Measurements from ENCODE around the gene ARHGAP15. TPM values are rescaled to one million over a fixed set of nuclear protein-coding genes. Genes with fewer than 3 reads are reported as not detected.
A peak's percentile ranks its signal among the peaks of the same experiment; 100 is the strongest.

Gene ARHGAP15
- polyA plus RNA-seq, 2 of the 4 experiments (the other 2 are of a cell fraction): 0.34 TPM; not detected in 1

DNA sequence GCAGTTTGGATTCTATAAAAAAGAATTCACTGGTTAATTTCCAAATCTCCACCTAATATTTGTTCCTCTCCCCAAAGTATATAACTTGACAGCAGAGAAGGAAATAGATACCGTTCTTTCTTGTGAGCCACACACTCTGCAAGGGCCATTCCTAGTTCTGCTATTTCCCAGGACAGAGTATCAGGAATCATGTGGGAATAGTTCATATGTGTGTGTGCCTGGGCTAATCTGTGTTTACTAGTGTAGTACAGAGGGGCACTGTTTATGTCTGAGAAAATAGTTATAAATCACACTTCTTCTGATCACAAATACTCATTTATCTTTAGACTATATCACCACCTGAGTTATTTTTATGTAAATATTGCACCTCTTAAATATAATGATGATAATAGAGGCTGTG, 296.7 kb downstream of the ARHGAP15 start:
- ChIA-PET POLR2A (no interaction called here), CTCF (no interaction called here)
- ATAC-seq (no peak), FAIRE-seq (no peak), DNase-seq (ENCODE audit: low read depth in 1 of 2, low spot score in 1 of 2) (no peak)
- TF ChIP-seq GATA3 (IDR thresholded peaks at IDR 0.05; ENCODE audit: borderline replicate concordance): no peak
- no peak for TF ChIP-seq CBX2 (IDR thresholded peaks at IDR 0.05; ENCODE audit: borderline replicate concordance, low read depth)
- TF ChIP-seq ZSCAN20 (CRISPR knock-in tag; IDR thresholded peaks at IDR 0.05): no peak
- no peak for TF ChIP-seq RCOR1 (IDR thresholded peaks at IDR 0.05; ENCODE audit: low read depth, low read length)
- TF ChIP-seq CEBPB (IDR thresholded peaks at IDR 0.05): no peak
- no peak for TF ChIP-seq FOSB (CRISPR knock-in tag; IDR thresholded peaks at IDR 0.05)
- TF ChIP-seq, protein P1, sequence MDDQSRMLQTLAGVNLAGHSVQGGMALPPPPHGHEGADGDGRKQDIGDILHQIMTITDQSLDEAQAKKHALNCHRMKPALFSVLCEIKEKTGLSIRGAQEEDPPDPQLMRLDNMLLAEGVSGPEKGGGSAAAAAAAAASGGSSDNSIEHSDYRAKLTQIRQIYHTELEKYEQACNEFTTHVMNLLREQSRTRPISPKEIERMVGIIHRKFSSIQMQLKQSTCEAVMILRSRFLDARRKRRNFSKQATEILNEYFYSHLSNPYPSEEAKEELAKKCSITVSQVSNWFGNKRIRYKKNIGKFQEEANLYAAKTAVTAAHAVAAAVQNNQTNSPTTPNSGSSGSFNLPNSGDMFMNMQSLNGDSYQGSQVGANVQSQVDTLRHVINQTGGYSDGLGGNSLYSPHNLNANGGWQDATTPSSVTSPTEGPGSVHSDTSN (IDR thresholded peaks at IDR 0.05): no peak
- no peak for TF ChIP-seq EHF (CRISPR knock-in tag; IDR thresholded peaks at IDR 0.05)
- no peak for TF ChIP-seq HES2 (IDR thresholded peaks at IDR 0.05)
- no peak for TF ChIP-seq MAZ (IDR thresholded peaks at IDR 0.05; ENCODE audit: borderline replicate concordance, low read depth, low read length)
- TF ChIP-seq, protein P2, sequence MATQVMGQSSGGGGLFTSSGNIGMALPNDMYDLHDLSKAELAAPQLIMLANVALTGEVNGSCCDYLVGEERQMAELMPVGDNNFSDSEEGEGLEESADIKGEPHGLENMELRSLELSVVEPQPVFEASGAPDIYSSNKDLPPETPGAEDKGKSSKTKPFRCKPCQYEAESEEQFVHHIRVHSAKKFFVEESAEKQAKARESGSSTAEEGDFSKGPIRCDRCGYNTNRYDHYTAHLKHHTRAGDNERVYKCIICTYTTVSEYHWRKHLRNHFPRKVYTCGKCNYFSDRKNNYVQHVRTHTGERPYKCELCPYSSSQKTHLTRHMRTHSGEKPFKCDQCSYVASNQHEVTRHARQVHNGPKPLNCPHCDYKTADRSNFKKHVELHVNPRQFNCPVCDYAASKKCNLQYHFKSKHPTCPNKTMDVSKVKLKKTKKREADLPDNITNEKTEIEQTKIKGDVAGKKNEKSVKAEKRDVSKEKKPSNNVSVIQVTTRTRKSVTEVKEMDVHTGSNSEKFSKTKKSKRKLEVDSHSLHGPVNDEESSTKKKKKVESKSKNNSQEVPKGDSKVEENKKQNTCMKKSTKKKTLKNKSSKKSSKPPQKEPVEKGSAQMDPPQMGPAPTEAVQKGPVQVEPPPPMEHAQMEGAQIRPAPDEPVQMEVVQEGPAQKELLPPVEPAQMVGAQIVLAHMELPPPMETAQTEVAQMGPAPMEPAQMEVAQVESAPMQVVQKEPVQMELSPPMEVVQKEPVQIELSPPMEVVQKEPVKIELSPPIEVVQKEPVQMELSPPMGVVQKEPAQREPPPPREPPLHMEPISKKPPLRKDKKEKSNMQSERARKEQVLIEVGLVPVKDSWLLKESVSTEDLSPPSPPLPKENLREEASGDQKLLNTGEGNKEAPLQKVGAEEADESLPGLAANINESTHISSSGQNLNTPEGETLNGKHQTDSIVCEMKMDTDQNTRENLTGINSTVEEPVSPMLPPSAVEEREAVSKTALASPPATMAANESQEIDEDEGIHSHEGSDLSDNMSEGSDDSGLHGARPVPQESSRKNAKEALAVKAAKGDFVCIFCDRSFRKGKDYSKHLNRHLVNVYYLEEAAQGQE (IDR thresholded peaks at IDR 0.05): no peak
- no peak for TF ChIP-seq RARB (CRISPR knock-in tag; IDR thresholded peaks at IDR 0.05)
- no peak for TF ChIP-seq CHD4 (IDR thresholded peaks at IDR 0.05; ENCODE audit: borderline replicate concordance)
- TF ChIP-seq, protein P3, sequence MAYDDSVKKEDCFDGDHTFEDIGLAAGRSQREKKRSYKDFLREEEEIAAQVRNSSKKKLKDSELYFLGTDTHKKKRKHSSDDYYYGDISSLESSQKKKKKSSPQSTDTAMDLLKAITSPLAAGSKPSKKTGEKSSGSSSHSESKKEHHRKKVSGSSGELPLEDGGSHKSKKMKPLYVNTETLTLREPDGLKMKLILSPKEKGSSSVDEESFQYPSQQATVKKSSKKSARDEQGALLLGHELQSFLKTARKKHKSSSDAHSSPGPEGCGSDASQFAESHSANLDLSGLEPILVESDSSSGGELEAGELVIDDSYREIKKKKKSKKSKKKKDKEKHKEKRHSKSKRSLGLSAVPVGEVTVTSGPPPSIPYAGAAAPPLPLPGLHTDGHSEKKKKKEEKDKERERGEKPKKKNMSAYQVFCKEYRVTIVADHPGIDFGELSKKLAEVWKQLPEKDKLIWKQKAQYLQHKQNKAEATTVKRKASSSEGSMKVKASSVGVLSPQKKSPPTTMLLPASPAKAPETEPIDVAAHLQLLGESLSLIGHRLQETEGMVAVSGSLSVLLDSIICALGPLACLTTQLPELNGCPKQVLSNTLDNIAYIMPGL (CRISPR knock-in tag; IDR thresholded peaks at IDR 0.05; ENCODE audit: borderline replicate concordance): no peak
- no peak for TF ChIP-seq RAD21 (conservative IDR thresholded peaks at IDR 0.05 in 1 of 2, IDR thresholded peaks at IDR 0.05 in 1 of 2)
- TF ChIP-seq RFX5 (IDR thresholded peaks at IDR 0.05): no peak
- TF ChIP-seq POLR2AphosphoS2 (conservative IDR thresholded peaks at IDR 0.05; ENCODE audit: low read length): no peak
- Histone ChIP-seq H3K4me3 (no peak overlapping the region), H3K9me3 (no peaks in the 10 kb centered on the region), H3K27ac (no peak overlapping the region), H3K4me1 (no peaks in the 10 kb centered on the region), H3K4me2 (no peak overlapping the region)
- WGBS (ENCODE audit: missing lambda C conversion rate): 68% methylated on average over 1 of the region's 1 CpG

DNA sequence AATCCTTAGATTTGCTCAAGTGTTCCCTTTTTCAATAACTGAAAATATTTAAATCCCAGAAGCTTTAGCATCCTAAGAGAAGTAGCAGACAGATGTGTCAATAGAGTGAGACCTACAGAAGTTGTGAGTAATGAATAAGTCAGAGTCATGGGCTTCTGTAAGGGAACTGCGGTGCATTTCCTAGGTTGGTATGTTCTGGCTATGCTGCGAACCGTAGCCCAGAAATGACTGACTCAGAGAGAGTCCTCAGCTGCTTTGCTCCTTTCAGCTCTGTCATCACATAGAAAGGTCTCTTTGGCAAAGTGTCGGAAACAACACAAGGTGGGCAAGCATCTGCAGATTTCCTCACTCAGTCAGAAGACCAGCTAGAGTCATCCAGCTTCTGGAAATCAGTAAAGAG, 297.1 kb downstream of the ARHGAP15 start:
- ChIA-PET POLR2A (no interaction called here), CTCF (no interaction called here)
- DNase-seq (ENCODE audit: low read depth in 1 of 2, low spot score in 1 of 2) (peak in 1 of 2 experiments; percentile 6), ATAC-seq (peak; percentile 68 to 85), FAIRE-seq (no peak)
- H3K4me3 ChIP-seq: no peak overlapping the region
- H3K9me3 ChIP-seq: no peaks in the 10 kb centered on the region
- H3K4me2 ChIP-seq: no peak overlapping the region
- no peak overlapping the region for H3K27ac ChIP-seq
- H3K4me1 ChIP-seq: no peaks in the 10 kb centered on the region
- 20% methylated on average over 4 of the region's 4 CpGs for WGBS (ENCODE audit: missing lambda C conversion rate)
- TF ChIP-seq MAX (IDR thresholded peaks at IDR 0.05): no peak
- TF ChIP-seq KDM1A (IDR thresholded peaks at IDR 0.05; ENCODE audit: low read depth): no peak
- TF ChIP-seq, protein P1 (IDR thresholded peaks at IDR 0.05): no peak
- TF ChIP-seq, protein P3 (CRISPR knock-in tag; IDR thresholded peaks at IDR 0.05; ENCODE audit: borderline replicate concordance): no peak
- no peak for TF ChIP-seq EHF (CRISPR knock-in tag; IDR thresholded peaks at IDR 0.05)
- TF ChIP-seq ESRRA (IDR thresholded peaks at IDR 0.05; ENCODE audit: borderline replicate concordance, low read length): no peak
- TF ChIP-seq, protein P4, sequence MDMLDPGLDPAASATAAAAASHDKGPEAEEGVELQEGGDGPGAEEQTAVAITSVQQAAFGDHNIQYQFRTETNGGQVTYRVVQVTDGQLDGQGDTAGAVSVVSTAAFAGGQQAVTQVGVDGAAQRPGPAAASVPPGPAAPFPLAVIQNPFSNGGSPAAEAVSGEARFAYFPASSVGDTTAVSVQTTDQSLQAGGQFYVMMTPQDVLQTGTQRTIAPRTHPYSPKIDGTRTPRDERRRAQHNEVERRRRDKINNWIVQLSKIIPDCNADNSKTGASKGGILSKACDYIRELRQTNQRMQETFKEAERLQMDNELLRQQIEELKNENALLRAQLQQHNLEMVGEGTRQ (IDR thresholded peaks at IDR 0.05): no peak
- TF ChIP-seq MAFK (IDR thresholded peaks at IDR 0.05; ENCODE audit: partially characterized antibody): no peak
- TF ChIP-seq HOXB13 (CRISPR knock-in tag; IDR thresholded peaks at IDR 0.05; ENCODE audit: low read depth): no peak
- no peak for TF ChIP-seq HEYL (CRISPR knock-in tag; IDR thresholded peaks at IDR 0.05)
- TF ChIP-seq HDAC2 (IDR thresholded peaks at IDR 0.05): no peak
- no peak for TF ChIP-seq BHLHE40 (IDR thresholded peaks at IDR 0.05; ENCODE audit: low read depth, low read length)
- no peak for TF ChIP-seq PHF8 (IDR thresholded peaks at IDR 0.05; ENCODE audit: borderline replicate concordance, low read depth)

Data from A549 (cell line).